ENCODE results near the gene ADAMTS2.

DNA sequence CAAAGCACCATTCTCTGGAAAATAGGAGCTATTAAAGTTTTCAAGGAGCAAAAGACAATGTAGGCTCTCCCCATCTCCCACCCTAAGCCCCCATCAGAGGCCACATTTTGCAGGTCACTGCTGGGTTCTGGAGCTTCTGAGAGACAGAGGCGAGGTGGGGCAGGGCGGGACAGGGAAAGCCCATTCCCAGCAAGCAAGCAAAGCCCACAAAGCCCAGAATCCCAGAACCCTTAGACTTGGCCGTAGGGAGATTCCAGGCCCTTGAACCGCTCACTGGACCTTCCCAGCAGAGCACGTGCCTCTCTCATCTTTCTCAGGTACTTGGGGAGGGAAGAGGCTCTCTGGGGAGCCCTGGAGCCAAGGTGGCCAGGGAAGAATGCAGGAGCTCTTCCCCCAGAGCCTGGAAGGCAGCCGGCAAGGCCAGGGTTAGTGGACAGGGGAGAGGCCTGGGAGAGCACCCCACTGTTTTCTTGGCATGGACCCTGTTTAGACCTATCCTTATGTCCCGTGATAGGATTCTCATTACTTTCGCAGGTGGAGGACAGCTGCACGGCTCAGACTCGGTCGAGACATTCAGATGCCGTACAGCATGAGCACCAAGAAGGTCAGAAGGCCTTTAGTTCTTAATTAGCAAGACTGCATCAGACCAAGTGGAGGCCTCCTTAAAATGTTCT is 232.7 kb downstream of the ADAMTS2 start:
- TF ChIP-seq POLR2A (IDR thresholded peaks at IDR 0.05), result no peak
- TF ChIP-seq, protein P1, sequence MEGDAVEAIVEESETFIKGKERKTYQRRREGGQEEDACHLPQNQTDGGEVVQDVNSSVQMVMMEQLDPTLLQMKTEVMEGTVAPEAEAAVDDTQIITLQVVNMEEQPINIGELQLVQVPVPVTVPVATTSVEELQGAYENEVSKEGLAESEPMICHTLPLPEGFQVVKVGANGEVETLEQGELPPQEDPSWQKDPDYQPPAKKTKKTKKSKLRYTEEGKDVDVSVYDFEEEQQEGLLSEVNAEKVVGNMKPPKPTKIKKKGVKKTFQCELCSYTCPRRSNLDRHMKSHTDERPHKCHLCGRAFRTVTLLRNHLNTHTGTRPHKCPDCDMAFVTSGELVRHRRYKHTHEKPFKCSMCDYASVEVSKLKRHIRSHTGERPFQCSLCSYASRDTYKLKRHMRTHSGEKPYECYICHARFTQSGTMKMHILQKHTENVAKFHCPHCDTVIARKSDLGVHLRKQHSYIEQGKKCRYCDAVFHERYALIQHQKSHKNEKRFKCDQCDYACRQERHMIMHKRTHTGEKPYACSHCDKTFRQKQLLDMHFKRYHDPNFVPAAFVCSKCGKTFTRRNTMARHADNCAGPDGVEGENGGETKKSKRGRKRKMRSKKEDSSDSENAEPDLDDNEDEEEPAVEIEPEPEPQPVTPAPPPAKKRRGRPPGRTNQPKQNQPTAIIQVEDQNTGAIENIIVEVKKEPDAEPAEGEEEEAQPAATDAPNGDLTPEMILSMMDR (IDR thresholded peaks at IDR 0.05 in 8 of 11, conservative IDR thresholded peaks at IDR 0.05 in 3 of 11), result no peak
